ENCODE measurements around the gene TMPO.
"Not testable (repeated sequence)": the region's sequence is repeated elsewhere in the genome, so short reads cannot be mapped to it uniquely, and the experiment has no call there.

TMPO gene

GRCh38 chr12:98513379-98514322, 1.7 kb upstream of the TMPO start:
- DNase-seq = no peak

- no peak for DNase-seq
Measured at GRCh38 chr12:98514982-98515286, 456 bp upstream of the TMPO start.

GRCh38 chr12:98516111-98516873, 902 bp downstream of the TMPO start:
- DNase-seq = peak; percentile 93

- no peak for DNase-seq
Measured at GRCh38 chr12:98519257-98519907, 4.0 kb downstream of the TMPO start.

GRCh38 chr12:98530068-98530467, 14.7 kb downstream of the TMPO start:
- DNase-seq = no peak

- peak; percentile 57 for DNase-seq
Measured at GRCh38 chr12:98532687-98533304, 17.4 kb downstream of the TMPO start.

GRCh38 chr12:98533723-98534251, 18.4 kb downstream of the TMPO start:
- DNase-seq = no peak

- DNase-seq = no peak
Measured at GRCh38 chr12:98538031-98538430, 22.6 kb downstream of the TMPO start.

- DNase-seq = no peak
Measured at GRCh38 chr12:98543701-98544100, 28.3 kb downstream of the TMPO start.

- DNase-seq = no peak
Measured at GRCh38 chr12:98544751-98545150, 29.4 kb downstream of the TMPO start.

- DNase-seq = no peak
Measured at GRCh38 chr12:98549371-98550110, 34.2 kb downstream of the TMPO start.

- no peak for DNase-seq
Measured at GRCh38 chr12:98551787-98552186, 36.4 kb downstream of the TMPO start.

GRCh38 chr12:98558097-98558496, 42.7 kb downstream of the TMPO start:
- not testable (repeated sequence) for DNase-seq

GRCh38 chr12:98559666-98560065, 44.3 kb downstream of the TMPO start:
- DNase-seq = no peak

- no peak for DNase-seq
Measured at GRCh38 chr12:98561846-98562245, 46.5 kb downstream of the TMPO start.

GRCh38 chr12:98572010-98572409, 56.6 kb downstream of the TMPO start:
- DNase-seq = no peak

GRCh38 chr12:98574110-98574509, 58.7 kb downstream of the TMPO start:
- no peak for DNase-seq

- no peak for DNase-seq
Measured at GRCh38 chr12:98575013-98575412, 59.6 kb downstream of the TMPO start.

- not testable (repeated sequence) for DNase-seq
Measured at GRCh38 chr12:98576795-98577194, 61.4 kb downstream of the TMPO start.

- no peak for DNase-seq
Measured at GRCh38 chr12:98578392-98578791, 63.0 kb downstream of the TMPO start.

GRCh38 chr12:98578821-98579220, 63.4 kb downstream of the TMPO start:
- no peak for DNase-seq

GRCh38 chr12:98579347-98579746, 64.0 kb downstream of the TMPO start:
- no peak for DNase-seq
